ENCODE data around the gene ARHGEF7.
"Not testable (repeated sequence)": the region's sequence is repeated elsewhere in the genome, so short reads cannot be mapped to it uniquely, and the experiment has no call there.

ARHGEF7 gene, protein sequence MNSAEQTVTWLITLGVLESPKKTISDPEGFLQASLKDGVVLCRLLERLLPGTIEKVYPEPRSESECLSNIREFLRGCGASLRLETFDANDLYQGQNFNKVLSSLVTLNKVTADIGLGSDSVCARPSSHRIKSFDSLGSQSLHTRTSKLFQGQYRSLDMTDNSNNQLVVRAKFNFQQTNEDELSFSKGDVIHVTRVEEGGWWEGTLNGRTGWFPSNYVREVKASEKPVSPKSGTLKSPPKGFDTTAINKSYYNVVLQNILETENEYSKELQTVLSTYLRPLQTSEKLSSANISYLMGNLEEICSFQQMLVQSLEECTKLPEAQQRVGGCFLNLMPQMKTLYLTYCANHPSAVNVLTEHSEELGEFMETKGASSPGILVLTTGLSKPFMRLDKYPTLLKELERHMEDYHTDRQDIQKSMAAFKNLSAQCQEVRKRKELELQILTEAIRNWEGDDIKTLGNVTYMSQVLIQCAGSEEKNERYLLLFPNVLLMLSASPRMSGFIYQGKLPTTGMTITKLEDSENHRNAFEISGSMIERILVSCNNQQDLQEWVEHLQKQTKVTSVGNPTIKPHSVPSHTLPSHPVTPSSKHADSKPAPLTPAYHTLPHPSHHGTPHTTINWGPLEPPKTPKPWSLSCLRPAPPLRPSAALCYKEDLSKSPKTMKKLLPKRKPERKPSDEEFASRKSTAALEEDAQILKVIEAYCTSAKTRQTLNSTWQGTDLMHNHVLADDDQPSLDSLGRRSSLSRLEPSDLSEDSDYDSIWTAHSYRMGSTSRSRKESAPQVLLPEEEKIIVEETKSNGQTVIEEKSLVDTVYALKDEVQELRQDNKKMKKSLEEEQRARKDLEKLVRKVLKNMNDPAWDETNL
- total RNA-seq: 96.4 to 156 reads per million in 2 donors

DNA sequence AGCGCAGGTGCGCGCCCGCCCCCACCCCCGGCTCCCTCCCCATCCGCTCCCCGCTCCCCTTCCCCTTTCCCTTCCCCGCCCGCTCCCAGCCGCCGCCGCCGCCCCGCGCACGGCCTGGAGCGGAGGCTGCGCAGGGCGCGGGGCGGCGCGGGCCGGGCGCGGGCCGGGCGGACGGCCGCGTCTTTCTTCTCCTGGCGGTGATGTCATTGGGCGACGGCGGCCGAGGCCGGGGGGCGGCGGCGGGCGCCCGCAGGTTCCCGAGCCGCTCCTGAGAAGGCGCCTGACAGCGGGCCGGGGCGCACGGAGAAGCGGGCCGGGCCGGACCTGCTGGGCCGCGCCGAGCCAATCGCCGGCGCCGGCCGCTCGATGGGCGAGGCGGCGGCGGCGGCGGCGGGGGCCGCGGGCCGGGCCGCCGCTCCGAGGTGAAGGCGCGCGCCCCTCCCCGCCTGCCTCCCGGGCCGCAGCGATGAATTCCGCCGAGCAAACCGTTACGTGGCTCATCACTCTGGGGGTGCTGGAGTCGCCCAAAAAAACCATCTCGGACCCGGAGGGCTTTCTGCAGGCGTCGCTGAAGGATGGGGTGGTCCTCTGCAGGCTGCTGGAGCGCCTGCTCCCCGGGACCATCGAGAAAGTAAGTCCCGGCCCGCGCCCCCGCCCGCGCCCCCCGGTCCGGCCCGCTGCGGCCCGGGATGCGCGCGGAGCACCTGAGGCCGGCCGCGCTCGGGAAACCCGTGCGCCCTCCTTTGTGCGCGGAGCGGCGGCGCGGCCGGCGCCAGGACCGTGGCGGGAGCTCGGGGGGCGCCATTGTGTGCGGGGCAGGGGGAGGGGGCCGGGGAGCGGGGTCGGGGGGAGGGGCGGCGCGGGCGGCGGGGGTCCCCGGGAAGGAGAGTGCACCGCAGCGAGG, at the start of gene ARHGEF7:
Gene ARHGEF7 (plus strand): TSS at position 250 of the 904 bp plus-strand sequence. CDS start 217 bp downstream, at position 467.
- DNase-seq: no peak

GRCh38 chr13:111065698-111066097, 49.4 kb upstream of the ARHGEF7 start:
- DNase-seq: no peak

DNA sequence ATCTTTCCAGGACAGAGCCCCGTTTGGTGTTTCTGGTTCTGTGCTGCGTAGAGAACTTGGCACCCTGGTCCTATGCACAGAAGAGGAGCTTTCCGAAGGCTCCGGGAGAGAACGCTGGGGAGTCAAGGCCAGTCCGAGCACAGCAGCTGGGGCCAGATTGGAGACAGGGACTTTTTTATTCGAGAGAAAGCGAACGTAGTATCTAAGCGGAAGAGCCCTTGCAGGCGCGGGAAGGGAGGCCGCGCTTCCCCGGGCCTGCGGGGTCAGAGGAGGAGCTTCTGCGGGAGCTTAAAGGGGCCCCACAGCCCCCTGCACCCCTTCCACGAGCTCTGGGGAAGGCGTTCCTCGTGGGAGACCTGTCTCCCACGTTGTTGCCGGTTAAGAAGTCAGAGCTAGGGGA, 48.6 kb upstream of the ARHGEF7 start:
- DNase-seq: no peak

DNA sequence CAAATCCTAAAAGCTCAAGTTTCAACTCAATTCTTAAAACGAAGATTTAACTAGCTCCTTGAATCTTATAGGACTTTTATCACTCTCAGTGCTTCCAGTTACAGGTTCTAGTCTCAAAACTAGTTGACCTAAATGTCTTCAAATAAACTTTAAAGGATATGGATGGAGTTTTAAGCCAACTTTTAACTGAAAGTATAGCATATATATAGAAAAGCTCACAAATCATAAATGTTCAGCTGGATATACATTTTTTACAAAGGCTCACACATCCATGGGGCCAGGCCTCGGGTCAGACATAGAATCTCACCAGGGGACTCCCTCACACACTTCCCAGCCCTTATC, 47.1 kb upstream of the ARHGEF7 start:
- DNase-seq: no peak

- not testable (repeated sequence) for DNase-seq
These were observed 44.0 kb upstream of the ARHGEF7 start for GRCh38 chr13:111071120-111071519.

- not testable (repeated sequence) for DNase-seq
These were observed 43.6 kb upstream of the ARHGEF7 start for GRCh38 chr13:111071526-111071925.

DNA sequence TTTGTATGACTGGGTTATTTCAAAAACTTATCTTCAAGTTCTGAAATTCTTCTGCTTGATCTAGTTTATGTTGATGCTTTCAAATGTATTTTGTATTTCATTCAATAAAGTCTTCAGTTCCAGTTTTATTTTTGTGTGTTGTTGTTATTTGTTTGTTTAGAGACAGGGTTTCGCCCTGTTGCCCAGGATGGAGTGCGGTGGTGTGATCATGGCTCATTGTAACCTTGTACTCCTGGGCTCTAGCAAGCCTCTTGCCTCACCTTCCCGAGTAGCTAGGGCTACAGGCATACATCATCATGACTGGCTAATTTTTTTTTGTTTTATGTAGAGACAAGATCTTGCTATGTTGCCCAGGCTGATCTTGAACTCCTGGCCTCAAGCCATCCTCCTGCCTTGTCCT, 40.3 kb upstream of the ARHGEF7 start:
- no peak for DNase-seq

GRCh38 chr13:111076155-111077013, 38.7 kb upstream of the ARHGEF7 start:
- no peak for DNase-seq

DNA sequence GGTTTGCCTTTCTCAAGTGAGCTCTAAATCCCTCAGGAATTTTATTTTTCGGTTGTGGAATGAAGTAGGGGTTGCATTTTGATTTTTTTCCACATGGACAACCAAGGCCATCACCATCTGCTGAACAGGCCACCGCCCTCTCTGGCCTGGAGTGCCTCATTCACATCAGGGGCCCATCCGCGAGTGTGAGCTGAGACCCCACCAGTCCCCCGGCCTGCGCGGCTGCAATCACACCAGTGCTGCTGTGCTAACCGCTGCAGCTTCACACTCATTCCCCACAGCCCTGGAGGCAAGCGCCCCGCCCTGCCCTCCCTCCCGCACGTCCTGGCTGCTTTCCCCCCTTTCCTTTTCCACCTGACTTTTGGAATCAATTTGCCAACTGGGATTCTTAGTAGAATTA, 35.7 kb upstream of the ARHGEF7 start:
- DNase-seq: no peak

DNA sequence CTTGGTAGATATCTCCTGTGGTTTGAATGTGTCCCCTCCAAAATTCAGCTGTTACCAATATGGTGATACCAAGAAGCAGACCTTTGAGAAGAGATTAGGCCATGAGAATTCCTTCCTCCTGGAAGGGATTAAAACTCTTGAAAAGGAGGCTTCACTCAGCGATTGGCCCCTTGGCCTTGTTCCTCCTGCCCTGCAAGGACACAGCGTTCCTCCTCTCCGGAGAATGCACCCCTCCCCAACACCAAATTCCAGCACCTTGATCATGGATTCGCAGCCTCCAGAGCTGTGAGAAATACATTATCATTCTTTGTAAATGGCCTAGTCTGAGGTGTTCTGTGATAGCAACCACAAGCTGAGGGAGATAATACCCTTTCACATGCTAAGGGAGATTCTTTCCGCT, 34.5 kb upstream of the ARHGEF7 start:
- DNase-seq: no peak

- no peak for DNase-seq
These were observed 32.9 kb upstream of the ARHGEF7 start for GRCh38 chr13:111082240-111082639.

- DNase-seq: not testable (repeated sequence)
These were observed 32.3 kb upstream of the ARHGEF7 start for GRCh38 chr13:111082769-111083168.

DNA sequence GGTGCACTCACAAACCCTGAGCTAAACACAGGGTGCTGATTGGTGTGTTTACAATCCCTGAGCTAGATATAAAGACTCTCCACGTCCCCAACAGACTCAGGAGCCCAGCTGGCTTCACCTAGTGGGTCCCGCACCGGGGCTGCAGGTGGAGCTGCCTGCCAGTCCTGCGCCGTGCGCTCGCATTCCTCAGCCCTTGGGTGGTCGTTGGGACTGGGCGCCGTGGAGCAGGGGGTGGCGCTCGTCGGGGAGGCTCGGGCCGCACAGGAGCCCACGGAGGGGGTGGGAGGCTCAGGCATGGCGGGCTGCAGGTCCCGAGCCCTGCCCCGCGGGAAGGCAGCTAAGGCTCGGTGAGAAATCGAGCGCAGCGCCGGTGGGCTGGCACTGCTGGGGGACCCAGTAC, 31.4 kb upstream of the ARHGEF7 start:
- DNase-seq: not testable (repeated sequence)

DNA sequence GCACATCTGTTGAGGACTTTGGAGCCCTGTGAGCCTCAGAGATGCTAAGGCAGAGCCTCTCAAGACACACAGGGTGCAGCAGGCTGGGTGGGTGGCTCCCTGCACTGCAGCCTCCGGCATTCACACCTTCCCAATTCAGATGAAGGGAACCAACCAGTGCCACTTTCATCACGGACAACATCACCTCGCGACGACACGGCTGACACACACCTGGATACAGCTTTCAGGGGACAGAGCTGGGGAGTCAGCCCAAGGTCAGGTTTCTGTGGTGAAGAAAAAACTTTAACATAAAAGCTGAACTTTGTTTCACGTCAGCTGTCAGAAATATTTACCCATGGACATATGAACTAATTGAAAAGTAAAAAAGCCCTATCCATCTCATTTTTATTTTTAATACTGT, 24.9 kb upstream of the ARHGEF7 start:
- DNase-seq: no peak

GRCh38 chr13:111092685-111093084, 22.4 kb upstream of the ARHGEF7 start:
- no peak for DNase-seq

GRCh38 chr13:111093136-111093535, 22.0 kb upstream of the ARHGEF7 start:
- no peak for DNase-seq

- no peak for DNase-seq
These were observed 21.5 kb upstream of the ARHGEF7 start for GRCh38 chr13:111093634-111094033.

DNA sequence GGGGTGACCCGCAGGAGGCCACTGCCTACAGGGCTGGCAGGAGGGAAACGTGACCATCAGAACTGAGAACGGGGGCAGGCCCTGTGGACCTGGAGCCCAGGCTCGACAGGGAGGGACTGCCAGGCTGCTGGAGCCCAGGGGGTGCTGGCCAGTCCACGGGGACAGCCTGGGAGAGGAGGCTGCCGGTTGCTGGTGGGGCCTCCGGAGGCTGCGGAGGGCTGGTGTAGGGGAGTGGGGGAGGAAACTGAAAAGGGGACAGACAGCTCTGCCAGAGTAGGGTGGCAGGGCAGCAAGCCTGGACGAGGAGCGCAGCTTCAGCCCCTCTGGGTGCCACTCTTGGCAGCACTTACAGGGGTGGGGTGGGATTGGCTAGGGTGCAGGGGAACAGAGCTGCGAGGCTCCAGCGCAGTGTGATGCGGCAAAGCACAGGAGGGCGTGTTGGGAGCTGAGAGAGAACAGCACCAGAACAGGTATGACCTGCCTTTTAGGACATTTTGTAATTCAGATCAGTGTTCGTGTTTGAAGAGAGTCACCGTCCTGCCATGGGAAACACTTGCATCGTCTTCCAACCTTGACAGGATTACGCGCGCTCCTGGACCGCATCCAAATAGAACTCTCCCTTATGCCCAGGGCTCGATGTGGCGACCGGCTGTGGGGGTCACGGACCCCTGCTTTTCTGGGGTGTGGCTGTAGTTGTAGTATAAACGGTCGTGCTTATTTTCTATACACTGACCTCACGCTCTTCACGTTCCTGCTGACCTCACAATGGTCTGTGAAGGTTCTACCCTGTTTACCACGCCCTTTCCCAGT, 19.9 kb upstream of the ARHGEF7 start:
- no peak for DNase-seq

- no peak for DNase-seq
These were observed 19.1 kb upstream of the ARHGEF7 start for GRCh38 chr13:111095911-111096501.

DNA sequence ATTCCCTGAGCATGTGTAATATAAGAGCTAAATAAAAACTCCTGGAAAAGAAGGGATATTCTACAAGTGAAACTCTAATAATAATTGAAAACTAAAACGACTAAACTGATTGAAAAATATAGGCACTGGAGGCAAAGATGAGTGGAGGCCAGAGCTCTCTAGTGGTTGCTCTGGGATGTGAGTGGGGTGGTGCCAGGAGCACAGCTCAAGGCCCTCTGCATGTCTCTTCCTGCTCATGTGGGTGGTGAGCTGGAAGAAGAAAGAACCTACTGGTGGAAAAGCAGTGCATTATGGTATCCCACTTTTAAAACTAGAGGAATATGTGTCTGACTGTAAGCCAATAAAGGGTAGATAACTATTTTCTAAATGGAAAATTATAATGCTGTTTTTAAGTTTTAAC, 15.8 kb upstream of the ARHGEF7 start:
- no peak for DNase-seq

GRCh38 chr13:111110054-111110453, 5.1 kb upstream of the ARHGEF7 start:
- no peak for DNase-seq

Measured in activated gamma-delta T cell (primary cell).